Erythroblast (primary cell): Measurements from ENCODE around the gene ILF2.

ENCODE experiments used
- GATA1 ChIP-seq: IDR thresholded peaks from 2 replicates; pipeline ENCODE4 v1.6.1; 2011; ENCODE audit warnings: low read depth, mild to moderate bottlenecking, control low read depth, low read length, moderate library complexity
- POLR2A ChIP-seq: IDR thresholded peaks from 2 replicates; pipeline ENCODE4 v1.6.1; 2011; ENCODE audit warnings: mild to moderate bottlenecking, low read length

DNA sequence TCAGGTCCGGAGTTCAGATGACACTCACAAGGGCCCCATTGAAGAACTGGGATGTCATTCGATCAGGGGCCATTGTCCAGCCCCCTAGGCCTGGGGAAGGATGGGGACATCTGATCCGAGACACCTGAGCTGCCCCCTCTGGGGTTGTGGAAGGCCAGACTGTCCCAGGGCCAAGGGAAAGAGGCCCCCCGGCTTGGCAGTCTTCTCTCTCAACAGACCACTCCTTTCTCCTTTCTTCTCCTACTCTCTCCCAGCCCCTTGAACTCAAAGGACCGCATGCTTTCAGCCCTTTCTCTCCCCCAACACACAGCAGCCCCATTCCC lies 41.5 kb downstream of the ILF2 start:
- TF ChIP-seq POLR2A (no peak), GATA1 (no peak)
